Adrenal gland (tissue), 5 donors: ENCODE results near the gene UBE2D2.

ENCODE experiments used
- POLR2A ChIP-seq, 2 donors: fragments of 450-650 bp; IDR thresholded peaks; one replicate each; pipeline ENCODE4 v1.6.1; 2017; ENCODE audit warnings: antibody characterized with exemption in 2 of 2, mild to moderate bottlenecking in 2 of 2, moderate library complexity in 1 of 2
- TF ChIP-seq, protein P1 (sequence below), 6 experiments: fragments of 450-650 bp in 4 of 6; fragments of 200-600 bp in 2 of 6; sonication (generic) in 1 of 6; IDR thresholded peaks; 1 replicate in 5 of 6; 2 replicates in 1 of 6; pipeline versions ENCODE4 v1.5.1 to v1.8.0; 2016 to 2021; ENCODE audit warnings: antibody characterized with exemption in 6 of 6, mild to moderate bottlenecking in 2 of 6, moderate library complexity in 1 of 6
- donor health status: DM: no; HTN: no; CAD: no.

GRCh38 chr5:139523635-139524445, 37.3 kb upstream of the UBE2D2 start:
- TF ChIP-seq, protein P1, sequence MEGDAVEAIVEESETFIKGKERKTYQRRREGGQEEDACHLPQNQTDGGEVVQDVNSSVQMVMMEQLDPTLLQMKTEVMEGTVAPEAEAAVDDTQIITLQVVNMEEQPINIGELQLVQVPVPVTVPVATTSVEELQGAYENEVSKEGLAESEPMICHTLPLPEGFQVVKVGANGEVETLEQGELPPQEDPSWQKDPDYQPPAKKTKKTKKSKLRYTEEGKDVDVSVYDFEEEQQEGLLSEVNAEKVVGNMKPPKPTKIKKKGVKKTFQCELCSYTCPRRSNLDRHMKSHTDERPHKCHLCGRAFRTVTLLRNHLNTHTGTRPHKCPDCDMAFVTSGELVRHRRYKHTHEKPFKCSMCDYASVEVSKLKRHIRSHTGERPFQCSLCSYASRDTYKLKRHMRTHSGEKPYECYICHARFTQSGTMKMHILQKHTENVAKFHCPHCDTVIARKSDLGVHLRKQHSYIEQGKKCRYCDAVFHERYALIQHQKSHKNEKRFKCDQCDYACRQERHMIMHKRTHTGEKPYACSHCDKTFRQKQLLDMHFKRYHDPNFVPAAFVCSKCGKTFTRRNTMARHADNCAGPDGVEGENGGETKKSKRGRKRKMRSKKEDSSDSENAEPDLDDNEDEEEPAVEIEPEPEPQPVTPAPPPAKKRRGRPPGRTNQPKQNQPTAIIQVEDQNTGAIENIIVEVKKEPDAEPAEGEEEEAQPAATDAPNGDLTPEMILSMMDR (IDR thresholded peaks at IDR 0.05) = no peak
- no peak for TF ChIP-seq POLR2A (IDR thresholded peaks at IDR 0.05)
